Medulla oblongata (tissue), 1 donor: Measurements from ENCODE around the gene MAPK6.

Experiments used
- DNase-seq: peaks from one replicate; pipeline ENCODE4 v3.0.0-alpha.2; 2015; ENCODE audit errors: extremely low spot score

Gene MAPK6

GRCh38 chr15:52102463-52102862 lies 83.4 kb downstream of the MAPK6 start:
- no peak for DNase-seq

GRCh38 chr15:52103217-52104207 lies 84.5 kb downstream of the MAPK6 start:
- peak; percentile 42 for DNase-seq

- DNase-seq = no peak
Measured at GRCh38 chr15:52104532-52105004, 85.5 kb downstream of the MAPK6 start.

GRCh38 chr15:52105846-52106245 lies 86.8 kb downstream of the MAPK6 start:
- no peak for DNase-seq

- DNase-seq = no peak
Measured at GRCh38 chr15:52106641-52107040, 87.6 kb downstream of the MAPK6 start.

- DNase-seq = no peak
Measured at GRCh38 chr15:52107238-52107637, 88.2 kb downstream of the MAPK6 start.

GRCh38 chr15:52109559-52110451 lies 90.8 kb downstream of the MAPK6 start:
- DNase-seq = no peak

GRCh38 chr15:52111517-52112202 lies 92.6 kb downstream of the MAPK6 start:
- DNase-seq = no peak

GRCh38 chr15:52112203-52112750 lies 93.3 kb downstream of the MAPK6 start:
- no peak for DNase-seq

GRCh38 chr15:52113235-52113634 lies 94.2 kb downstream of the MAPK6 start:
- no peak for DNase-seq

GRCh38 chr15:52113708-52114107 lies 94.7 kb downstream of the MAPK6 start:
- DNase-seq = no peak

GRCh38 chr15:52114261-52115055 lies 95.4 kb downstream of the MAPK6 start:
- DNase-seq = peak; percentile 73

GRCh38 chr15:52115598-52116427 lies 96.8 kb downstream of the MAPK6 start:
- DNase-seq = no peak
